HG02943 (cell line): ENCODE results near the gene MTCH2.
"Not testable (repeated sequence)": the region's sequence is repeated elsewhere in the genome, so short reads cannot be mapped to it uniquely, and the experiment has no call there.

Experiments used
- ATAC-seq: cut with Tn5 transposase; IDR thresholded peaks from one replicate; pipeline ENCODE4 v1.9.1; 2021; ENCODE audit warnings: mild to moderate bottlenecking, low read depth, moderate library complexity; ENCODE audit not compliant: unreplicated experiment

MTCH2 gene

GRCh38 chr11:47642099-47642855 lies at the start of gene MTCH2:
MTCH2 (minus strand) TSS chr11:47642559; CDS start chr11:47642465, 94 bp downstream.
- peak; percentile 88 for ATAC-seq

- no peak for ATAC-seq
These were observed 49.6 kb upstream of the MTCH2 start for GRCh38 chr11:47691979-47692378.

GRCh38 chr11:47689480-47689879 lies 47.1 kb upstream of the MTCH2 start:
- no peak for ATAC-seq

- ATAC-seq: no peak
These were observed 46.6 kb upstream of the MTCH2 start for GRCh38 chr11:47688991-47689390.

- ATAC-seq: no peak
These were observed 45.8 kb upstream of the MTCH2 start for GRCh38 chr11:47688111-47688510.

GRCh38 chr11:47686704-47687103 lies 44.3 kb upstream of the MTCH2 start:
- ATAC-seq: not testable (repeated sequence)

GRCh38 chr11:47686151-47686550 lies 43.8 kb upstream of the MTCH2 start:
- no peak for ATAC-seq

- no peak for ATAC-seq
These were observed 33.5 kb upstream of the MTCH2 start for GRCh38 chr11:47675851-47676250.

GRCh38 chr11:47672283-47672730 lies 29.9 kb upstream of the MTCH2 start:
- ATAC-seq: no peak

GRCh38 chr11:47669856-47670255 lies 27.5 kb upstream of the MTCH2 start:
- ATAC-seq: no peak

- ATAC-seq: no peak
These were observed 26.3 kb upstream of the MTCH2 start for GRCh38 chr11:47668665-47669064.

GRCh38 chr11:47667555-47667954 lies 25.2 kb upstream of the MTCH2 start:
- no peak for ATAC-seq

GRCh38 chr11:47667135-47667534 lies 24.8 kb upstream of the MTCH2 start:
- ATAC-seq: no peak

GRCh38 chr11:47664936-47665335 lies 22.6 kb upstream of the MTCH2 start:
- not testable (repeated sequence) for ATAC-seq

GRCh38 chr11:47661245-47661644 lies 18.9 kb upstream of the MTCH2 start:
- ATAC-seq: no peak

GRCh38 chr11:47659276-47659675 lies 16.9 kb upstream of the MTCH2 start:
- no peak for ATAC-seq

GRCh38 chr11:47656260-47656885 lies 14.0 kb upstream of the MTCH2 start:
- no peak for ATAC-seq

GRCh38 chr11:47651818-47652469 lies 9.6 kb upstream of the MTCH2 start:
- no peak for ATAC-seq

- no peak for ATAC-seq
These were observed 6.9 kb upstream of the MTCH2 start for GRCh38 chr11:47649276-47649675.

- no peak for ATAC-seq
These were observed 3.7 kb upstream of the MTCH2 start for GRCh38 chr11:47646019-47646418.

GRCh38 chr11:47645500-47645899 lies 3.1 kb upstream of the MTCH2 start:
- no peak for ATAC-seq
